Activated CD8-positive, alpha-beta memory T cell treated with anti-CD3 and anti-CD28 coated beads for 1 hour (primary cell): Measurements from ENCODE around the gene OVOL2.
"Not testable (repeated sequence)": the region's sequence is repeated elsewhere in the genome, so short reads cannot be mapped to it uniquely, and the experiment has no call there.

Experiments used
- DNase-seq, 2 donors: peaks; one replicate each; pipeline ENCODE4 v3.0.0-alpha.2; 2020; ENCODE audit warnings: low read depth in 1 of 2; ENCODE audit errors: extremely low read depth in 1 of 2

OVOL2 gene

GRCh38 chr20:18057101-18057993 lies at the start of gene OVOL2:
Gene OVOL2, minus strand, starts transcription at chr20:18057916. Its CDS starts 282 bp downstream, at chr20:18057634.
- no peak for DNase-seq

- no peak for DNase-seq
Measured at GRCh38 chr20:18103497-18103896, 45.8 kb upstream of the OVOL2 start.

- DNase-seq = no peak
Measured at GRCh38 chr20:18101125-18101810, 43.6 kb upstream of the OVOL2 start.

DNA sequence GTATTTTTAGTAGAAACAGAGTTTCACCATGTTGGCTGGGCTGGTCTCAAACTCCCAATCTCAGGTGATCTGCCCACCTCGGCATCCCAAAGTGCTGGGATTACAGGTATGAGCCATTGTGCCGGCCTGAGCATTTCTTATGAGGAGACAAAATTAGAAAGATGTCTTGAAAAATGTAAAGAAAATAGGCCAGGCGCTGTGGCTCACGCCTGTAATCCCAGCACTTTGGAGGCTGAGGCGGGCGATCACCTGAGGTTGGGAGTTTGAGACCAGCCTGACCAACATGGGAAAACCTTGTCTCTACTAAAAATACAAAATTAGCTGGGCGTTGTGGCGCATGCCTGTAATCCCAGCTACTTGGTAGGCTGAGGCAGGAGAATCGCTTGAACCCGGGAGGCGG lies 42.9 kb upstream of the OVOL2 start:
- DNase-seq = not testable (repeated sequence)

- no peak for DNase-seq
Measured at GRCh38 chr20:18094191-18094590, 36.5 kb upstream of the OVOL2 start.

DNA sequence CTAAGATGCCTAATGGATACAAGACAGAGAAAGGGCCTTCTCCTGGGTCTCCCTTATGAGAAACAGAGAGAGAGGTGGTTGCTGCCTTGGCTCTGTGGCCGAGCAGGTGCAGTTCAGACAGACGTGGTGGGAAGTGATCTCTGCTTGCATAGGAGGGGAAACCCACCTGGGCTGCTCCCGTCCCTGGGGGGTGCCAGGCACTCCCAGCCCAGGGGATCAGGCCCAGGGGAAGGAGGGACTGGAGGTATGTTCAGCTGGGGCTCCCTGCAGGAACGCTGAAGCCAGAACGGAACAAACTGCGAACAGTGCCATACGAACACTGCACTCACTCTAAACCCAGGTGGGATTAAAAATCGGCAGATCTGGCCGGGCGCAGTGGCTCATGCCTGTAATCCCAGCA lies 35.7 kb upstream of the OVOL2 start:
- DNase-seq = no peak

DNA sequence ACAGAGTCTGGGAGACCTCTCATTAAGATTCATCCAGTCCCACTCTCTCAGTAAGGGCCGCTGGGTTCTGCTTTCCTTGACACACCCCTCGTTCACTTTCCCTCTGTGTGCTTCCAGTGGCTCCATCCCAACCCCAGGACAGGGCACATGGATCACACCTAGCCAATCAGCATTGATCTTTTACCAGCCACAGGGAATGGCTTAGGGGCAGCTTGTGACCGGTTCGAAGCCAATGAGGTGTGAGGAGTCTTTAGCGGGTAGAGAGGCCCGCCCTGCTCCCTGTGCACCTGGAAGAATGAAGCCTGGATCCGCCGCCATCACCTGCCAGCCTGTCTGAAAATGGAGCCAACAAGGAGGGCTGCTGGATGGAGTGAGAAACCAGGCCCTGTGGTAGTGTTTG lies 35.2 kb upstream of the OVOL2 start:
- DNase-seq = no peak

- DNase-seq = no peak
Measured at GRCh38 chr20:18091623-18092022, 33.9 kb upstream of the OVOL2 start.

GRCh38 chr20:18090477-18090876 lies 32.8 kb upstream of the OVOL2 start:
- DNase-seq = no peak

- no peak for DNase-seq
Measured at GRCh38 chr20:18090044-18090443, 32.3 kb upstream of the OVOL2 start.

GRCh38 chr20:18088841-18089240 lies 31.1 kb upstream of the OVOL2 start:
- not testable (repeated sequence) for DNase-seq

DNA sequence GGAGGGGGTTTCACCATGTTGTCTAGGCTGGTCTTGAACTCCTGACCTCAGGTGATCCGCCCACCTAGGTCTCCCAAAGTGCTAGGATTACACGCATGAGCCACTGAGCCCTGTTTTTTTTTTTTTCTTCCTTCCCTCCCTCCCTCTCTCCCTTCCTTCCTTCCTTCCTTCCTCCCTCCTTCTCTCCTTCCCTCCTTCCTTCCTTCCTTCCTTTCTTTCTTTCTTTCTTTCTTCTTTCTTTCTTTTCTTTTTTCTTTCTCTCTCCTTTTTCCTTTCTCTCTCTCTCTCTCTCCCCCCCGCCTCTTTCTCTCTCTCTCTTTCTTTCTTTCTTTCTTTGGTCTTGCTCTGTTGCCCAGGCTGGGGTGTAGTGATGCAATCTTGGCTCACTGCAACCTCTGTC lies 30.6 kb upstream of the OVOL2 start:
- DNase-seq = not testable (repeated sequence)

GRCh38 chr20:18087054-18087453 lies 29.3 kb upstream of the OVOL2 start:
- DNase-seq = no peak

DNA sequence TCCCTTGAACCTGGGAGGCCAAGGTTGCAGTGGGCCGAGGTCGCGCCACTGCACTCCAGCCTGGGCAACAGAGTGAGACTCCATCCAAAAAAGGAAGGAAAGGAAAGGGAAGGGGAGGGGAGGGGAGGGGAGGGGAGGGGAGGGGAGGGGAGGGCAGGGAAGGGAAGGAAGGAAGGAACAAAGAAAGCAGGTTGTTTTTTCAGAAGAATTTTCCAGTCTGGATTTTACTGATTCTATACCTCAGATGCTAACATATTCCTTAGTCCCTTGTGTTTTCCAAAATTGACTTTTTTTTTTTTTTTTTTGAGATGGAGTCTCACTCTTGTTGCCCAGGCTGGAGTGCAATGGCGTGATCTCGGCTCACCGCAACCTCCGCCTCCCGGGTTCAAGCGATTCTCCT lies 23.1 kb upstream of the OVOL2 start:
- DNase-seq = not testable (repeated sequence)

DNA sequence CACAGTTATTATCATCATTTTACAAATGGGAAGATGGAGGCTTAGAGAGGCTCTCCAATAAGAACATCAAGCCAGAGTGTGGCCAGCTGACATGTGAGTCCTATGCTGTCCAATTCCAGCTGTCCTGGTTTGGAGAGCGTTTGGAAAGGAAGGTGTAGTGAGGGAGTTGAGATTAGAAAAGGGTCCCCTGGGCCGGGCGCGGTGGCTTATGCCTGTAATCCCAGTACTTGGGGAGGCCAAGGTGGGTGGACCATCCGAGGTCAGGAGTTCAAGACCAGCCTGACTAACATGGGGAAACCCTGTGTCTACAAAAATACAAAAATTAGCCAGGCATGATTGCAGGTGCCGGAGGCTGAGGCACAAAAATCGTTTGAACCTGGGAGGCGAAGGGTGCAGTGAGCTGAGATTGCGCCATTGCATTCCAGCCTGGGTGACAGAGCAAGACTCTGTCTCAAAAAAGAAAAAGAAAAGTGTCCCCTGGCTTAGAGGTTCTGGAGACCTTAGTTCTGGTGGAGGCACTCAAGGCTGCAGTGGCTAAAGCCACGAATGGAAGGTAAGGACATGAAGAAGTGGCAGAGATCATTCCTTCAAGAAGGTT lies 22.1 kb upstream of the OVOL2 start:
- no peak for DNase-seq

GRCh38 chr20:18077157-18077556 lies 19.4 kb upstream of the OVOL2 start:
- no peak for DNase-seq

GRCh38 chr20:18072532-18072931 lies 14.8 kb upstream of the OVOL2 start:
- DNase-seq = no peak

- DNase-seq = no peak
Measured at GRCh38 chr20:18066421-18067333, 9.0 kb upstream of the OVOL2 start.

- DNase-seq = no peak
Measured at GRCh38 chr20:18063676-18064075, 6.0 kb upstream of the OVOL2 start.

DNA sequence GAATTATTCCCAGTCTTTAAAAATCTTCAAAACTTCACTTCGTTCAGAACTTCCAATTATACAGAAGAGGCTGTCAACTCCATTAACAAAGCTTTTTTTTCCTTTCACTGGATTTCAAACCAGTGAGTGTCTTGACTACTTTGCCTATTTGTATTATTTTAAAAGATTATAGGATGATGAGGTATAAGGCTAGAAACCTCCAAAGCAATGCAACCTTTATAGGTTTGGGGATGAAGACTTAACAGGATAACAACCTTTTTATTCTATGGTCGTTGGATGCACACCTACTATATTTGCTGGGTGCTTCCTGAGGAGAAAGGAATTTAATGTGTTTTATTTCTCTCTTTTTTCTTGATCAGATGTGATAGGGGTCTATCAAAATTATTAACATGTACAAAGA lies 1.9 kb upstream of the OVOL2 start:
- no peak for DNase-seq
